OCI-LY3 (cell line): ENCODE results near the gene ADCY7.

Experiments used
- EZH2phosphoT487 ChIP-seq: fragments of 200-600 bp; shearing (Covaris generic); IDR thresholded peaks from 2 replicates; pipeline ENCODE4 v1.6.1; 2018; ENCODE audit warnings: antibody characterized with exemption, mixed run types, low read depth
- TF ChIP-seq, protein P1 (sequence below): fragments of 200-600, 300-600 bp; sonication (generic); IDR thresholded peaks from 2 replicates; pipeline ENCODE4 v1.5.1; 2014; ENCODE audit warnings: antibody characterized with exemption, low read length, low read depth

DNA sequence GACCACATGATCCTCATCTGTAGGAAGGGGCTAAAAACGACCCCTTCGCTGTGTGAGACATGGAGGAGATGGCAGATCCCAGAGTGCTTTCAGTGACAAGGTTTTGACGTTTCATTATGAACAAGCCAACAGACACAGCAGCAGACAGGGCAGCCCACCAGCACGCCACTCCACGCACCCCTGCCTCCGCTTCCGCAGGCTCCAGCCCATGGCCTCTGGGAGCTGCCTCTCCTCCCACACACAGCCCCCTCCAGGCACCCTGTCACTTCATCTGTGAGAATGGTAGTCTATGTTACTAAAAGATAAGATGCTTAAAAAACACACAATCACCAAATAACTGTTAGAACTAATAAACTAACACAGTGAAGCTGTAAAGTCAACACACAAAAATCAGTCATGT lies 12.3 kb upstream of the ADCY7 start:
- TF ChIP-seq, protein P1, sequence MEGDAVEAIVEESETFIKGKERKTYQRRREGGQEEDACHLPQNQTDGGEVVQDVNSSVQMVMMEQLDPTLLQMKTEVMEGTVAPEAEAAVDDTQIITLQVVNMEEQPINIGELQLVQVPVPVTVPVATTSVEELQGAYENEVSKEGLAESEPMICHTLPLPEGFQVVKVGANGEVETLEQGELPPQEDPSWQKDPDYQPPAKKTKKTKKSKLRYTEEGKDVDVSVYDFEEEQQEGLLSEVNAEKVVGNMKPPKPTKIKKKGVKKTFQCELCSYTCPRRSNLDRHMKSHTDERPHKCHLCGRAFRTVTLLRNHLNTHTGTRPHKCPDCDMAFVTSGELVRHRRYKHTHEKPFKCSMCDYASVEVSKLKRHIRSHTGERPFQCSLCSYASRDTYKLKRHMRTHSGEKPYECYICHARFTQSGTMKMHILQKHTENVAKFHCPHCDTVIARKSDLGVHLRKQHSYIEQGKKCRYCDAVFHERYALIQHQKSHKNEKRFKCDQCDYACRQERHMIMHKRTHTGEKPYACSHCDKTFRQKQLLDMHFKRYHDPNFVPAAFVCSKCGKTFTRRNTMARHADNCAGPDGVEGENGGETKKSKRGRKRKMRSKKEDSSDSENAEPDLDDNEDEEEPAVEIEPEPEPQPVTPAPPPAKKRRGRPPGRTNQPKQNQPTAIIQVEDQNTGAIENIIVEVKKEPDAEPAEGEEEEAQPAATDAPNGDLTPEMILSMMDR: no peak
- TF ChIP-seq EZH2phosphoT487: no peak
